WTC11 (cell line): ENCODE results near the gene PHOSPHO2. TPM values are rescaled to one million over a fixed set of nuclear protein-coding genes. Genes with fewer than 3 reads are reported as not detected.
A peak's percentile ranks its signal among the peaks of the same experiment; 100 is the strongest.

Experiments
- ATAC-seq: fragments of 200-7000 bp; cut with Tn5 transposase; 2 replicates; pipeline ENCODE4 v1.10.0; 2021; ENCODE audit warnings: mild to moderate bottlenecking, moderate library complexity
- CTCF ChIA-PET: fragments of 300-600 bp; sonication (Branson Sonifier 250); formaldehyde crosslinking; loops from one replicate; lab custom pipeline; 2021; ENCODE audit warnings: antibody characterized with exemption; lab: Charles Lee
- POLR2A ChIA-PET: fragments of 350-600 bp; sonication (Branson Sonifier 250); formaldehyde crosslinking; loops from one replicate; lab custom pipeline; 2021; ENCODE audit warnings: antibody characterized with exemption; lab: Charles Lee
- DNase-seq: peaks from one replicate; pipeline ENCODE4 v3.0.0; 2021; ENCODE audit warnings: low spot score
- H3K27ac Mint-ChIP-seq: 2 replicates; pipeline ENCODE4 v1.8.0; 2021; ENCODE audit warnings: mixed read lengths
- H3K27me3 Mint-ChIP-seq: 2 replicates; pipeline ENCODE4 v1.8.0; 2021; ENCODE audit warnings: low read depth, mild to moderate bottlenecking, moderate library complexity, mixed read lengths
- H3K36me3 Mint-ChIP-seq: 2 replicates; pipeline ENCODE4 v1.8.0; 2021; ENCODE audit warnings: mixed read lengths
- H3K4me1 Mint-ChIP-seq: 2 replicates; pipeline ENCODE4 v1.8.0; 2022; ENCODE audit warnings: mixed read lengths
- H3K4me3 Mint-ChIP-seq: 2 replicates; pipeline ENCODE4 v1.8.0; 2021; ENCODE audit warnings: mild to moderate bottlenecking, moderate library complexity, mixed read lengths
- H3K9me3 Mint-ChIP-seq: 2 replicates; pipeline ENCODE4 v1.8.0; 2021; ENCODE audit warnings: mixed read lengths
- ATF1 ChIP-seq: sonication (generic); formaldehyde crosslinking; IDR thresholded peaks from 2 replicates; pipeline ENCODE4 v1.8.1; 2023; ENCODE audit warnings: mild to moderate bottlenecking, moderate library complexity, missing genetic modification reagents
- ATF2 ChIP-seq: sonication (generic); formaldehyde crosslinking; IDR thresholded peaks from 2 replicates; pipeline ENCODE4 v1.8.1; 2022; ENCODE audit warnings: low read depth, missing genetic modification reagents, borderline replicate concordance
- FOXJ3 ChIP-seq: sonication (generic); formaldehyde crosslinking; IDR thresholded peaks from 2 replicates; pipeline ENCODE4 v1.9.0; 2021; ENCODE audit warnings: missing genetic modification reagents, mild to moderate bottlenecking, borderline replicate concordance
- KAT7 ChIP-seq: sonication (generic); formaldehyde crosslinking; IDR thresholded peaks from 2 replicates; pipeline ENCODE4 v1.8.1; 2023; ENCODE audit warnings: missing genetic modification reagents, mild to moderate bottlenecking, borderline replicate concordance
- NR3C1 ChIP-seq: sonication (generic); formaldehyde crosslinking; conservative IDR thresholded peaks from 2 replicates; pipeline ENCODE4 v1.8.1; 2023; ENCODE audit warnings: low read depth, mild to moderate bottlenecking, missing genetic modification reagents
- SMAD4 ChIP-seq: sonication (generic); formaldehyde crosslinking; IDR thresholded peaks from 2 replicates; pipeline ENCODE4 v1.8.0; 2022; ENCODE audit warnings: mild to moderate bottlenecking, missing genetic modification reagents
- TEAD4 ChIP-seq: sonication (generic); formaldehyde crosslinking; IDR thresholded peaks from 2 replicates; pipeline ENCODE4 v1.8.0; 2022; ENCODE audit warnings: mild to moderate bottlenecking, missing genetic modification reagents
- USF1 ChIP-seq: sonication (generic); formaldehyde crosslinking; IDR thresholded peaks from 2 replicates; pipeline ENCODE4 v1.8.0; 2022; ENCODE audit warnings: mild to moderate bottlenecking, missing genetic modification reagents
- ZNF416 ChIP-seq: fragments of 250-450 bp; sonication (Bioruptor Pico); IDR thresholded peaks from 2 replicates; pipeline ENCODE4 v1.9.0; 2021; ENCODE audit warnings: mild to moderate bottlenecking, inconsistent platforms
- ZNF425 ChIP-seq: fragments of 250-450 bp; sonication (Bioruptor Pico); conservative IDR thresholded peaks from 2 replicates; pipeline ENCODE4 v1.9.0; 2021; ENCODE audit warnings: mild to moderate bottlenecking
- total RNA-seq: library from RNA; stranded (reverse); gene quantifications from 3 replicates; pipeline ENCODE4 v1.2.3, GENCODE V29; 2021
- TF ChIP-seq, protein P1 (sequence below): sonication (generic); formaldehyde crosslinking; IDR thresholded peaks from 2 replicates; pipeline ENCODE4 v1.8.0; 2022; ENCODE audit warnings: mild to moderate bottlenecking, missing genetic modification reagents
- TF ChIP-seq, protein P2 (sequence below): sonication (generic); formaldehyde crosslinking; IDR thresholded peaks from 2 replicates; pipeline ENCODE4 v1.8.0; 2023; ENCODE audit warnings: mild to moderate bottlenecking, missing genetic modification reagents
- TF ChIP-seq, protein P3 (sequence below): sonication (generic); formaldehyde crosslinking; IDR thresholded peaks from 2 replicates; pipeline ENCODE4 v1.8.0; 2022; ENCODE audit warnings: missing genetic modification reagents

Gene PHOSPHO2
- total RNA-seq, 1 experiment from 2014 or later, result 6.1 TPM

DNA sequence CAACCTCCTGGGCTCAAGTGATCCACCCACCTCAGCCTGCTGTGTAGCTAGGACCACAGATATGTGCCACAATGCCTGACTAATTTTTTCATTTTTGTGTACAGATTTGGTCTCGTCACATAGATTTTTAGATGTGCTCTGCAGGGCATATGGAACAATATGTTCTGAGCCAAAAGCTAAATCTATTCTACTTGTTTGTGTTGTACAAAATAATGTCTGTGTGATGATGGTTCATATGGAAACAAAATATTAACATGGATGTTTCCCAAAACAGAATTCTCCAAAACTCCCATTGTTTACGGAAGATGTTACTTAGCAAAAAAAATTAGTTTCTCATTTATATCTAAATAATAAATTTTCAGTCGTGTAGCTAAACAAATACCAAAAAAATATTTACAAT lies 26.7 kb downstream of the PHOSPHO2 start (continued):
- TF ChIP-seq NR3C1, result no peak
- TF ChIP-seq, protein P1, sequence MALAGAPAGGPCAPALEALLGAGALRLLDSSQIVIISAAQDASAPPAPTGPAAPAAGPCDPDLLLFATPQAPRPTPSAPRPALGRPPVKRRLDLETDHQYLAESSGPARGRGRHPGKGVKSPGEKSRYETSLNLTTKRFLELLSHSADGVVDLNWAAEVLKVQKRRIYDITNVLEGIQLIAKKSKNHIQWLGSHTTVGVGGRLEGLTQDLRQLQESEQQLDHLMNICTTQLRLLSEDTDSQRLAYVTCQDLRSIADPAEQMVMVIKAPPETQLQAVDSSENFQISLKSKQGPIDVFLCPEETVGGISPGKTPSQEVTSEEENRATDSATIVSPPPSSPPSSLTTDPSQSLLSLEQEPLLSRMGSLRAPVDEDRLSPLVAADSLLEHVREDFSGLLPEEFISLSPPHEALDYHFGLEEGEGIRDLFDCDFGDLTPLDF, result no peak
- TF ChIP-seq ATF1 (CRISPR knock-in tag), result no peak

GRCh38 chr2:169727065-169727464 lies 32.8 kb downstream of the PHOSPHO2 start:
- ChIA-PET CTCF (no interaction called here), POLR2A (interaction anchor here (0.6 to 0.7 kb wide), 2 partner anchors 23 to 602 kb away, joined by 3 read pairs; no protein-coding TSS in a partner anchor)
- H3K27ac Mint-ChIP-seq, result no peak overlapping the region

DNA sequence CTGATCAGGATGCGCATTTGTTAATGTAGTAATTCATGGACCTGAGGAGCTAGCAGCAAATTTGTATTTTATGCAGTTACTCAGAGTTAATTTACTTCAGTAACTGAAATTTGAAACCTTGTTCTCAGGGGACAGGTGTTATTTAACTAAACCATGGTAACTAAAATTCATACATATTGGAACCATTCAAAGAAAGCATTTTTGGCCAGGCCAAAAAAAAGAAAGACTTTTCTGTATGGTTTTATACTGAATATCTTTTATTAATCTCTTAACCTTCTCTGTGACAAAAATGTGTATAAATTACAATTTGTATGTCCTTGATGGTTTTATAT lies 35.0 kb downstream of the PHOSPHO2 start:
- Mint-ChIP-seq H3K36me3 (no peaks in the 10 kb centered on the region), H3K4me3 (no peak overlapping the region), H3K9me3 (0 out of 2 replicates have a peak, but pooled peaks cover 2% of the 10 kb centered on the region), H3K27me3 (peaks cover 10% of the 10 kb centered on the region), H3K27ac (no peak overlapping the region), H3K4me1 (peaks cover 18% of the 10 kb centered on the region)
- ATAC-seq (no peak), DNase-seq (no peak)
- ChIA-PET POLR2A (no interaction called here), CTCF (no interaction called here)
- TF ChIP-seq ZNF425 (CRISPR knock-in tag) (no peak), KAT7 (CRISPR knock-in tag) (no peak), FOXJ3 (no peak), ATF2 (CRISPR knock-in tag) (no peak), TEAD4 (CRISPR knock-in tag) (no peak), SMAD4 (CRISPR knock-in tag) (no peak), ZNF416 (CRISPR knock-in tag) (no peak)
- TF ChIP-seq, protein P2, sequence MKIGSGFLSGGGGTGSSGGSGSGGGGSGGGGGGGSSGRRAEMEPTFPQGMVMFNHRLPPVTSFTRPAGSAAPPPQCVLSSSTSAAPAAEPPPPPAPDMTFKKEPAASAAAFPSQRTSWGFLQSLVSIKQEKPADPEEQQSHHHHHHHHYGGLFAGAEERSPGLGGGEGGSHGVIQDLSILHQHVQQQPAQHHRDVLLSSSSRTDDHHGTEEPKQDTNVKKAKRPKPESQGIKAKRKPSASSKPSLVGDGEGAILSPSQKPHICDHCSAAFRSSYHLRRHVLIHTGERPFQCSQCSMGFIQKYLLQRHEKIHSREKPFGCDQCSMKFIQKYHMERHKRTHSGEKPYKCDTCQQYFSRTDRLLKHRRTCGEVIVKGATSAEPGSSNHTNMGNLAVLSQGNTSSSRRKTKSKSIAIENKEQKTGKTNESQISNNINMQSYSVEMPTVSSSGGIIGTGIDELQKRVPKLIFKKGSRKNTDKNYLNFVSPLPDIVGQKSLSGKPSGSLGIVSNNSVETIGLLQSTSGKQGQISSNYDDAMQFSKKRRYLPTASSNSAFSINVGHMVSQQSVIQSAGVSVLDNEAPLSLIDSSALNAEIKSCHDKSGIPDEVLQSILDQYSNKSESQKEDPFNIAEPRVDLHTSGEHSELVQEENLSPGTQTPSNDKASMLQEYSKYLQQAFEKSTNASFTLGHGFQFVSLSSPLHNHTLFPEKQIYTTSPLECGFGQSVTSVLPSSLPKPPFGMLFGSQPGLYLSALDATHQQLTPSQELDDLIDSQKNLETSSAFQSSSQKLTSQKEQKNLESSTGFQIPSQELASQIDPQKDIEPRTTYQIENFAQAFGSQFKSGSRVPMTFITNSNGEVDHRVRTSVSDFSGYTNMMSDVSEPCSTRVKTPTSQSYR (CRISPR knock-in tag), result no peak

More at GRCh38 chr2:169727065-169727464, 32.8 kb downstream of the PHOSPHO2 start:
- Mint-ChIP-seq H3K4me3 (no peak overlapping the region), H3K9me3 (0 out of 2 replicates have a peak, but pooled peaks cover 2% of the 10 kb centered on the region), H3K27me3 (peaks cover 1% of the 10 kb centered on the region; the same call in 1 of the 2 replicates), H3K36me3 (no peaks in the 10 kb centered on the region), H3K4me1 (peaks cover 14% of the 10 kb centered on the region)
- peak; percentile 78 for ATAC-seq
- DNase-seq, result peak; percentile 37
- TF ChIP-seq, protein P3, sequence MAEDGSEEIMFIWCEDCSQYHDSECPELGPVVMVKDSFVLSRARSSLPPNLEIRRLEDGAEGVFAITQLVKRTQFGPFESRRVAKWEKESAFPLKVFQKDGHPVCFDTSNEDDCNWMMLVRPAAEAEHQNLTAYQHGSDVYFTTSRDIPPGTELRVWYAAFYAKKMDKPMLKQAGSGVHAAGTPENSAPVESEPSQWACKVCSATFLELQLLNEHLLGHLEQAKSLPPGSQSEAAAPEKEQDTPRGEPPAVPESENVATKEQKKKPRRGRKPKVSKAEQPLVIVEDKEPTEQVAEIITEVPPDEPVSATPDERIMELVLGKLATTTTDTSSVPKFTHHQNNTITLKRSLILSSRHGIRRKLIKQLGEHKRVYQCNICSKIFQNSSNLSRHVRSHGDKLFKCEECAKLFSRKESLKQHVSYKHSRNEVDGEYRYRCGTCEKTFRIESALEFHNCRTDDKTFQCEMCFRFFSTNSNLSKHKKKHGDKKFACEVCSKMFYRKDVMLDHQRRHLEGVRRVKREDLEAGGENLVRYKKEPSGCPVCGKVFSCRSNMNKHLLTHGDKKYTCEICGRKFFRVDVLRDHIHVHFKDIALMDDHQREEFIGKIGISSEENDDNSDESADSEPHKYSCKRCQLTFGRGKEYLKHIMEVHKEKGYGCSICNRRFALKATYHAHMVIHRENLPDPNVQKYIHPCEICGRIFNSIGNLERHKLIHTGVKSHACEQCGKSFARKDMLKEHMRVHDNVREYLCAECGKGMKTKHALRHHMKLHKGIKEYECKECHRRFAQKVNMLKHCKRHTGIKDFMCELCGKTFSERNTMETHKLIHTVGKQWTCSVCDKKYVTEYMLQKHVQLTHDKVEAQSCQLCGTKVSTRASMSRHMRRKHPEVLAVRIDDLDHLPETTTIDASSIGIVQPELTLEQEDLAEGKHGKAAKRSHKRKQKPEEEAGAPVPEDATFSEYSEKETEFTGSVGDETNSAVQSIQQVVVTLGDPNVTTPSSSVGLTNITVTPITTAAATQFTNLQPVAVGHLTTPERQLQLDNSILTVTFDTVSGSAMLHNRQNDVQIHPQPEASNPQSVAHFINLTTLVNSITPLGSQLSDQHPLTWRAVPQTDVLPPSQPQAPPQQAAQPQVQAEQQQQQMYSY (CRISPR knock-in tag), result peak; percentile 63
- TF ChIP-seq USF1 (CRISPR knock-in tag), result no peak
